K562 (cell line): ENCODE measurements around the gene TBC1D2. TPM values are rescaled to one million over a fixed set of nuclear protein-coding genes. Genes with fewer than 3 reads are reported as not detected.

ENCODE experiments used
- ATAC-seq: fragments of 200-7000 bp; cut with Tn5 transposase; 3 replicates; pipeline ENCODE4 v1.9.1; 2020; ENCODE audit warnings: moderate library complexity
- BruUV-seq: library from RNA; stranded (reverse); fragments of 400-500 nt; replicated peaks from 2 replicates; lab custom pipeline; 2021; lab: Mats Ljungman, UMichigan
- CTCF ChIA-PET: fragments of 300-600 bp; formaldehyde crosslinking; extraction: SDS; loops from one replicate; lab custom pipeline; 2021; ENCODE audit warnings: low intra/inter-chr PET ratio; lab: Yijun Ruan, JAX
- POLR2A ChIA-PET: fragments of 300-600, 350-650 bp; sonication (Branson Sonifier 250); formaldehyde crosslinking; extraction: SDS; loops from one replicate; lab custom pipeline; 2021; ENCODE audit warnings: antibody characterized with exemption, inconsistent platforms; lab: Yijun Ruan, JAX
- DNase-seq, 4 experiments: peaks; one replicate each; pipeline versions ENCODE4 v3.0.0 to v3.0.0-alpha.2; 2011 to 2018; ENCODE audit warnings: low spot score in 3 of 4, mixed read lengths in 3 of 4; ENCODE audit errors: extremely low read depth in 1 of 4
- FAIRE-seq: peaks from 2 replicates; lab custom pipeline; 2011; peaks lifted over from hg19 to GRCh38; lab: Jason Lieb, UNC
- H2AFZ ChIP-seq: 2 replicates; pipeline ENCODE4 v1.6.0; 2011; ENCODE audit warnings: low read depth, low read length, control low read depth, inconsistent platforms
- H3K27ac ChIP-seq: fragments of 200-600 bp; 3 replicates; pipeline ENCODE4 v1.8.0; 2011; ENCODE audit warnings: low read depth, mild to moderate bottlenecking, control low read depth, inconsistent platforms, low read length, moderate library complexity, mixed read lengths; ENCODE audit errors: extremely low read depth
- H3K27me3 ChIP-seq, 2 experiments: fragments of 300-600 bp in 1 of 2; 2 replicates in 1 of 2; 3 replicates in 1 of 2; pipeline versions ENCODE4 v1.6.0 to v1.8.0; 2011; ENCODE audit warnings: inconsistent platforms in 2 of 2, low read length in 2 of 2, mild to moderate bottlenecking in 1 of 2, mixed read lengths in 1 of 2, moderate library complexity in 1 of 2; ENCODE audit not compliant: control insufficient read depth in 2 of 2, insufficient read depth in 2 of 2
- H3K36me3 ChIP-seq: fragments of 300-600 bp; 3 replicates; pipeline ENCODE4 v1.8.0; 2011; ENCODE audit warnings: mild to moderate bottlenecking, low read length, inconsistent platforms; ENCODE audit not compliant: control insufficient read depth, insufficient read depth
- H3K4me1 ChIP-seq, 2 experiments: fragments of 200-600 bp in 1 of 2; replicated peaks in 1 of 2; 2 replicates in 1 of 2; 3 replicates in 1 of 2; pipeline versions ENCODE4 v1.5.1 to v1.8.0; 2011; ENCODE audit warnings: inconsistent platforms in 2 of 2, low read length in 2 of 2, mild to moderate bottlenecking in 1 of 2, mixed read lengths in 1 of 2, moderate library complexity in 1 of 2; ENCODE audit not compliant: control insufficient read depth in 2 of 2, insufficient read depth in 2 of 2
- H3K4me2 ChIP-seq: 2 replicates; pipeline ENCODE4 v1.6.1; 2011; ENCODE audit warnings: low read length, control low read depth, inconsistent platforms, mixed read lengths; ENCODE audit not compliant: insufficient read depth
- H3K4me3 ChIP-seq: fragments of 200-600 bp; sonication (generic), shearing (Covaris generic); 2 replicates; pipeline ENCODE4 v1.5.1; 2016; ENCODE audit warnings: control low read depth, inconsistent platforms
- H3K79me2 ChIP-seq: fragments of 200-600 bp; 3 replicates; pipeline ENCODE4 v1.8.0; 2011; ENCODE audit warnings: low read length, inconsistent platforms; ENCODE audit not compliant: control insufficient read depth, insufficient read depth
- H3K9ac ChIP-seq, 2 experiments: 2 replicates each; pipeline versions ENCODE4 v1.6.0 to v1.6.1; 2011; ENCODE audit warnings: low read depth in 2 of 2, low read length in 2 of 2, control low read depth in 1 of 2, inconsistent platforms in 1 of 2, mild to moderate bottlenecking in 1 of 2, mixed read lengths in 1 of 2; ENCODE audit not compliant: insufficient read depth in 1 of 2
- H3K9me1 ChIP-seq: one replicate; pipeline ENCODE4 v1.6.0; 2011; ENCODE audit warnings: inconsistent platforms, mild to moderate bottlenecking, low read length, moderate library complexity; ENCODE audit not compliant: control insufficient read depth, insufficient read depth
- H3K9me3 ChIP-seq: replicated peaks from 2 replicates; pipeline ENCODE4 v1.5.1; 2011; ENCODE audit warnings: low read depth, low read length, inconsistent platforms; ENCODE audit not compliant: control insufficient read depth, insufficient read depth
- H4K20me1 ChIP-seq: replicated peaks from 2 replicates; pipeline ENCODE4 v1.6.1; 2011; ENCODE audit warnings: low read length, inconsistent platforms, mixed read lengths; ENCODE audit not compliant: control insufficient read depth, insufficient read depth
- ARID3B ChIP-seq: fragments of 250-450 bp; sonication (Bioruptor Pico); IDR thresholded peaks from 2 replicates; pipeline ENCODE4 v1.4.0; 2020; ENCODE audit warnings: borderline replicate concordance
- BRF2 ChIP-seq: IDR thresholded peaks from 3 replicates; pipeline ENCODE4 v1.6.1; 2011; ENCODE audit warnings: borderline replicate concordance, mild to moderate bottlenecking; ENCODE audit not compliant: insufficient read length, insufficient read depth
- E2F3 ChIP-seq: fragments of 250-450 bp; sonication (Bioruptor Pico); IDR thresholded peaks from 2 replicates; pipeline ENCODE4 v1.4.0; 2020; ENCODE audit warnings: mild to moderate bottlenecking
- EGR1 ChIP-seq: fragments of 450-650 bp; conservative IDR thresholded peaks from 2 replicates; pipeline ENCODE4 v1.6.1; 2017; ENCODE audit warnings: mild to moderate bottlenecking
- GABPB1 ChIP-seq: sonication (generic); formaldehyde crosslinking; IDR thresholded peaks from 2 replicates; pipeline ENCODE4 v1.8.0; 2022; ENCODE audit warnings: mild to moderate bottlenecking, missing genetic modification reagents
- GMEB1 ChIP-seq: fragments of 250-450 bp; sonication (Bioruptor Pico); IDR thresholded peaks from 2 replicates; pipeline ENCODE4 v1.4.0; 2020; ENCODE audit warnings: mild to moderate bottlenecking
- RFX7 ChIP-seq: fragments of 250-450 bp; sonication (Bioruptor Pico); IDR thresholded peaks from 2 replicates; pipeline ENCODE4 v1.5.1; 2021; ENCODE audit warnings: mild to moderate bottlenecking
- TAF9B ChIP-seq: fragments of 450-650 bp; IDR thresholded peaks from 2 replicates; pipeline ENCODE4 v1.6.1; 2018; ENCODE audit warnings: mild to moderate bottlenecking; ENCODE audit not compliant: partially characterized antibody
- XRCC5 ChIP-seq: fragments of 200-400 bp; formaldehyde crosslinking; IDR thresholded peaks from 2 replicates; pipeline ENCODE4 v1.6.1; 2017; ENCODE audit warnings: low read depth, mild to moderate bottlenecking, low read length
- YY1 ChIP-seq, 3 experiments: IDR thresholded peaks; 2 replicates each; pipeline ENCODE4 v1.6.1; 2011; ENCODE audit warnings: low read length in 2 of 3, mild to moderate bottlenecking in 2 of 3, moderate library complexity in 2 of 3, borderline replicate concordance in 1 of 3, control low read depth in 1 of 3, low read depth in 1 of 3; ENCODE audit not compliant: insufficient read depth in 3 of 3, insufficient replicate concordance in 2 of 3, control insufficient read depth in 1 of 3, insufficient read length in 1 of 3; ENCODE audit errors: extremely low read depth in 1 of 3
- WGBS: fragments of 100-300 bp; shearing (Covaris generic); methylation state at CpG from one replicate; pipeline ENCODE4 v1.1.6; 2016; ENCODE audit warnings: low coverage, mixed read lengths; ENCODE audit not compliant: insufficient coverage; ENCODE audit errors: missing lambda C conversion rate; 5-methylcytosine and 5-hydroxymethylcytosine counted together
- in situ Hi-C: fragments of 300-500 bp; cut with MboI; formaldehyde crosslinking; loops from 4 replicates; pipeline ENCODE4 v1.15.0; 2018; ENCODE audit warnings: inconsistent platforms, mixed read lengths
- intact Hi-C: fragments of 100-400 bp; cut with micrococcal nuclease; formaldehyde crosslinking; loops from 2 replicates; pipeline ENCODE4 v1.14.2; 2022
- polyA plus RNA-seq, 8 experiments: library from polyadenylated mRNA; depleted of rRNA in 4 of 8; stranded (reverse) in 5 of 8; unstranded in 3 of 8; fragments of >200 nt; fragmentation: Nextera tagmentation in 2 of 8; fragmentation: Illumina TruSeq in 1 of 8; extraction: Ambion mirVana in 2 of 8; extraction: Trizol in 1 of 8; gene quantifications; 2 replicates each; pipeline versions ENCODE4 v1.2.1 to v1.2.3, GENCODE V29; 2011 to 2014; ENCODE audit warnings: inconsistent platforms in 1 of 8, missing spikeins in 1 of 8
- total RNA-seq, 7 experiments: library from RNA; depleted of rRNA in 6 of 7; stranded (reverse); fragments of >200 nt in 6 of 7; fragmentation: Illumina TruSeq in 2 of 7; extraction: Trizol in 2 of 7; gene quantifications; 2 replicates each; pipeline versions ENCODE4 v1.2.1 to v1.2.3, GENCODE V29; 2011 to 2021; ENCODE audit warnings: low replicate concordance in 1 of 7

The TBC1D2 gene
- total and polyA plus RNA-seq, 9 of the 15 experiments (the other 6 are each of a cell fraction or from before 2014, with no cell fraction given) = 0.10 to 7.0 (median 2.5) TPM

GRCh38 chr9:98204692-98205091 lies 50.8 kb downstream of the TBC1D2 start (continued):
- TF ChIP-seq BRF2 (no peak), XRCC5 (no peak)

- intact Hi-C loops = loop anchor here (10.0 kb wide), 1 partner anchor 112 kb away; no protein-coding TSS in a partner anchor
- 59% methylated on average over 7 of the region's 7 CpGs for WGBS
- POLR2A ChIA-PET = no interaction called here
These were observed 52.3 kb downstream of the TBC1D2 start for GRCh38 chr9:98203153-98203552.

More at GRCh38 chr9:98203153-98203552, 52.3 kb downstream of the TBC1D2 start:
- TF ChIP-seq GMEB1 (CRISPR knock-in tag) (no peak), TAF9B (no peak), RFX7 (CRISPR knock-in tag) (no peak), EGR1 (no peak), ARID3B (CRISPR knock-in tag) (no peak), GABPB1 (CRISPR knock-in tag) (no peak), YY1 (IDR thresholded peaks at IDR 0.05; ENCODE audit: borderline replicate concordance in 1 of 3, control insufficient read depth in 1 of 3, extremely low read depth in 1 of 3, insufficient read depth in 3 of 3, insufficient read length in 1 of 3, insufficient replicate concordance in 2 of 3, low read depth in 1 of 3, low read length in 2 of 3) (peak in 1 of 3 experiments; percentile 64), E2F3 (no peak)
- ATAC-seq (no peak), FAIRE-seq (no peak), DNase-seq (no peak)
- Histone ChIP-seq H3K36me3 (no peaks in the 10 kb centered on the region), H3K9me1 (no peaks in the 10 kb centered on the region), H3K4me3 (no peak overlapping the region), H3K27me3 (no peaks in the 10 kb centered on the region), H3K9me3 (no peaks in the 10 kb centered on the region), H3K79me2 (no peaks in the 10 kb centered on the region), H3K4me2 (no peak overlapping the region), H4K20me1 (no peaks in the 10 kb centered on the region), H3K9ac (peak overlapping the region in 1 of 2 experiments; percentile 72; a peak in 1 of 4 replicates), H3K4me1 (peaks cover 11 to 29% of the 10 kb centered on the region in 2 experiments; a peak in 4 of 5 replicates), H2AFZ (no peak overlapping the region), H3K27ac (no peak overlapping the region)
- in situ Hi-C loops = no loop called here
- CTCF ChIA-PET = interaction anchor here (0.7 kb wide), 1 partner anchor 280 kb away, joined by 3 read pairs; no protein-coding TSS in a partner anchor
- no TSS peak for BruUV-seq
